Esophagus (tissue), 2 donors: ENCODE measurements around the gene ZNF516. TPM values are rescaled to one million over a fixed set of nuclear protein-coding genes. Genes with fewer than 3 reads are reported as not detected.
"Not testable (repeated sequence)": the region's sequence is repeated elsewhere in the genome, so short reads cannot be mapped to it uniquely, and the experiment has no call there.

Experiments used
- H3K27ac ChIP-seq, 2 donors: one replicate each; pipeline ENCODE4 v1.5.1; 2013; ENCODE audit warnings: low read depth in 2 of 2, mild to moderate bottlenecking in 2 of 2, inconsistent platforms in 1 of 2, low read length in 1 of 2, moderate library complexity in 1 of 2
- H3K27me3 ChIP-seq, 2 donors: one replicate each; pipeline ENCODE4 v1.6.1; 2013; ENCODE audit warnings: low read length in 2 of 2, control low read depth in 1 of 2, mild to moderate bottlenecking in 1 of 2; ENCODE audit not compliant: insufficient read depth in 2 of 2, control insufficient read depth in 1 of 2
- H3K36me3 ChIP-seq, 2 donors: one replicate each; pipeline ENCODE4 v1.6.1; 2013; ENCODE audit warnings: low read length in 1 of 2; ENCODE audit not compliant: control insufficient read depth in 2 of 2, insufficient read depth in 2 of 2
- H3K4me1 ChIP-seq, 2 donors: one replicate each; pipeline ENCODE4 v1.6.1; 2013; ENCODE audit warnings: low read length in 1 of 2; ENCODE audit not compliant: control insufficient read depth in 2 of 2, insufficient read depth in 2 of 2
- H3K4me3 ChIP-seq, 2 donors: one replicate each; pipeline ENCODE4 v1.5.1; 2013; ENCODE audit warnings: low read length in 2 of 2, mild to moderate bottlenecking in 2 of 2, low read depth in 1 of 2, moderate library complexity in 1 of 2
- H3K9me3 ChIP-seq, 2 donors: one replicate each; pipeline ENCODE4 v1.6.1; 2013; ENCODE audit warnings: mild to moderate bottlenecking in 2 of 2, low read depth in 1 of 2, low read length in 1 of 2, moderate library complexity in 1 of 2; ENCODE audit not compliant: control insufficient read depth in 2 of 2, insufficient read depth in 1 of 2
- WGBS, 2 donors: extraction: QIAGEN DNeasy Blood & Tissue Kit; methylation state at CpG; one replicate each; pipeline ENCODE4 v1.1.7; 2013; 5-methylcytosine and 5-hydroxymethylcytosine counted together
- polyA plus RNA-seq, 2 donors: library from polyadenylated mRNA; stranded (reverse); fragments of 200-250 nt; gene quantifications; one replicate each; pipeline ENCODE4 v1.2.3, GENCODE V29; 2013
- donor health status: healthy with polysubstance abuse.
- donor health status: Bipolar disorder and iron deficiency.

ZNF516 gene, protein sequence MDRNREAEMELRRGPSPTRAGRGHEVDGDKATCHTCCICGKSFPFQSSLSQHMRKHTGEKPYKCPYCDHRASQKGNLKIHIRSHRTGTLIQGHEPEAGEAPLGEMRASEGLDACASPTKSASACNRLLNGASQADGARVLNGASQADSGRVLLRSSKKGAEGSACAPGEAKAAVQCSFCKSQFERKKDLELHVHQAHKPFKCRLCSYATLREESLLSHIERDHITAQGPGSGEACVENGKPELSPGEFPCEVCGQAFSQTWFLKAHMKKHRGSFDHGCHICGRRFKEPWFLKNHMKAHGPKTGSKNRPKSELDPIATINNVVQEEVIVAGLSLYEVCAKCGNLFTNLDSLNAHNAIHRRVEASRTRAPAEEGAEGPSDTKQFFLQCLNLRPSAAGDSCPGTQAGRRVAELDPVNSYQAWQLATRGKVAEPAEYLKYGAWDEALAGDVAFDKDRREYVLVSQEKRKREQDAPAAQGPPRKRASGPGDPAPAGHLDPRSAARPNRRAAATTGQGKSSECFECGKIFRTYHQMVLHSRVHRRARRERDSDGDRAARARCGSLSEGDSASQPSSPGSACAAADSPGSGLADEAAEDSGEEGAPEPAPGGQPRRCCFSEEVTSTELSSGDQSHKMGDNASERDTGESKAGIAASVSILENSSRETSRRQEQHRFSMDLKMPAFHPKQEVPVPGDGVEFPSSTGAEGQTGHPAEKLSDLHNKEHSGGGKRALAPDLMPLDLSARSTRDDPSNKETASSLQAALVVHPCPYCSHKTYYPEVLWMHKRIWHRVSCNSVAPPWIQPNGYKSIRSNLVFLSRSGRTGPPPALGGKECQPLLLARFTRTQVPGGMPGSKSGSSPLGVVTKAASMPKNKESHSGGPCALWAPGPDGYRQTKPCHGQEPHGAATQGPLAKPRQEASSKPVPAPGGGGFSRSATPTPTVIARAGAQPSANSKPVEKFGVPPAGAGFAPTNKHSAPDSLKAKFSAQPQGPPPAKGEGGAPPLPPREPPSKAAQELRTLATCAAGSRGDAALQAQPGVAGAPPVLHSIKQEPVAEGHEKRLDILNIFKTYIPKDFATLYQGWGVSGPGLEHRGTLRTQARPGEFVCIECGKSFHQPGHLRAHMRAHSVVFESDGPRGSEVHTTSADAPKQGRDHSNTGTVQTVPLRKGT
- 1 to 10 TPM; 4.0 to 5.4 TPM for polyA plus RNA-seq

DNA sequence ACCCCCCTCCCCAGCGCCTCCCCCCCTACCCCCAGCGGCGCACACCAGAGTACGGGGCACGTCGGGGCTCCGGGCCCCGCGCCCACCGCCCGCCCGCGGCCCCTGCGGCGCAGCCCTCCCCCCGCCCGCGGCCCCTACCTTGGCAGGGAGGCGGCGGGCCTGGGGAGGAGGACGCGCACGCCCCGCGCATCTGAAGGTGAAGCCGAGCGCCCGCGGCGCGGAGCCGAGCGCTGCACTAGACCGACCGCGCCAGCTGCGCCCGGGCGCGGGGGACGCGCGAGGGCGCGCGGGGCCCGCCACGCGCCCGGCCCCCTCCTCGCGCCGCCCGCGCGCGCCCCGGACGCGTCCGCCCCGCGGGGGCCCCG lies at the start of gene ZNF516:
ZNF516 (minus strand) TSS at position 237 of the 365 bp plus-strand sequence. CDS start 52,188 bp downstream, outside the sequence.
- H3K27ac ChIP-seq, result peak within 1 kb of the TSS; percentile 80 to 91
- H3K36me3 ChIP-seq, result no peaks in the 10 kb centered on the region
- H3K4me1 ChIP-seq, result no peaks in the 10 kb centered on the region
- H3K4me3 ChIP-seq, result peak within 1 kb of the TSS; percentile 59 to 66
- WGBS, 2 donors, result 1 to 4% methylated on average over 8 to 64 of the region's 64 CpGs
- H3K9me3 ChIP-seq, result no peaks in the 10 kb centered on the region
- H3K27me3 ChIP-seq, result no peaks in the 10 kb centered on the region

DNA sequence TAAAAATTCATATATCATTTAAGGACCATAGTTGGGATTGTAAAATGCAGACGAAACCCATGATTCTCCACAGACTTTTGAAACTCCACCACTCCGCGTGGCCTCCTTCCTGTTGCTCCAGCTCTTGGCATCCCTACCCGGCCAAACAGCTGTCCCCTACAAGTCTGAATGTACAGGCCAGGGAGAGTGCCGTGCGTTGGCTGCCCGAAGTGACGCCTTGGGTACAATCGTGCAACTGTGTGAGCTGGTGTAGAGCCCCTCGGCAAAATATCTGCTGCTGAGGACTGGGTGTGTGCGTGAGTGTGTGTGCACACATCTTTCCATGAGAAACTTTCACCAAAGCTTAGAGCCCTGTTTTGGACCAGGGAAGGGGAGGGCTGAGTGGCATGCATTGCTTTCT lies 43.8 kb upstream of the ZNF516 start:
- Histone ChIP-seq H3K4me3 (no peak overlapping the region), H3K9me3 (no peaks in the 10 kb centered on the region), H3K27ac (no peak overlapping the region), H3K36me3 (no peaks in the 10 kb centered on the region), H3K4me1 (no peaks in the 10 kb centered on the region), H3K27me3 (no peaks in the 10 kb centered on the region)
- WGBS, 2 donors, result 88 to 89% methylated on average over 11 of the region's 11 CpGs

DNA sequence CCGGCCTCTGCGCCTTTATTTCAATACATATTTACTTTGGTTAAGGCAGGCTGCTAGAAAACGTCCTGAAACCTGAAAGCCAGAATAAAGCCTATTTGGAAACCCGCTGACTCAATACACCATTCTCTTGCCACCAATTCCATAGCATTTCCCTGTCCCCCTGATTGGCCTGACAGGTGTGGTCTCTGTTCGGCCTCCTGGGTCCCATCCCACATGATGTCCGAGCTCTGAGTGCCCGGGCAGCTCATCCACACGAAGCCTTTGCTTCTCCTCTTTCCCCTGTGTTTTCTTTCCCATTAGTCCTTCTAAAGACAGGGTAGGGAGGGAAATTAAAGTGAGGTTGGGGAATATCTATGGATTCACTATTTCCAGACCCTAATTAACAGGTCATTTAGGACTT lies 42.6 kb upstream of the ZNF516 start:
- Histone ChIP-seq H3K9me3 (no peaks in the 10 kb centered on the region), H3K4me3 (no peak overlapping the region), H3K27me3 (no peaks in the 10 kb centered on the region), H3K4me1 (no peaks in the 10 kb centered on the region), H3K36me3 (no peaks in the 10 kb centered on the region), H3K27ac (no peak overlapping the region)
- WGBS, 2 donors, result 83 to 89% methylated on average over 8 of the region's 8 CpGs

DNA sequence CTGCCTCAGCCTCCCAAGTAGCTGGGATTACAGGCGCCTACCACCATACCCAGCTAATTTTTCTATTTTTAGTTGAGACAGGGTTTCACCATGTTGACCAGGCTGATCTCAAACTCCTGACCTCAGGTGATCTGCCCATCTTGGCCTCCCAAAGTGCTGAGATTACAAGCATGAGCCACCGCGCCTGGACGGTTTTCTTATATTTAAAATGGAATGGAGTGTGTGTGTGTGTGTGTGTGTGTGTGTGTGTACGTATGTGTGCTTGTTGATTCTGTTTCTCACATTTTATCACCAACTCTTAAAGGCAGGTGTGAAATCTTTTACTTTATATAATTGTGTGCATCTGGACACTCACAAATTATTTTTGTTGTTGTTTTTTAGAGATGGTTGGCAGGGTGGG lies 41.6 kb upstream of the ZNF516 start:
- not testable (repeated sequence) for H3K9me3 ChIP-seq, H3K4me1 ChIP-seq, H3K36me3 ChIP-seq, H3K4me3 ChIP-seq, H3K27ac ChIP-seq, H3K27me3 ChIP-seq
- 91 to 93% methylated on average over 5 of the region's 5 CpGs for WGBS, 2 donors

DNA sequence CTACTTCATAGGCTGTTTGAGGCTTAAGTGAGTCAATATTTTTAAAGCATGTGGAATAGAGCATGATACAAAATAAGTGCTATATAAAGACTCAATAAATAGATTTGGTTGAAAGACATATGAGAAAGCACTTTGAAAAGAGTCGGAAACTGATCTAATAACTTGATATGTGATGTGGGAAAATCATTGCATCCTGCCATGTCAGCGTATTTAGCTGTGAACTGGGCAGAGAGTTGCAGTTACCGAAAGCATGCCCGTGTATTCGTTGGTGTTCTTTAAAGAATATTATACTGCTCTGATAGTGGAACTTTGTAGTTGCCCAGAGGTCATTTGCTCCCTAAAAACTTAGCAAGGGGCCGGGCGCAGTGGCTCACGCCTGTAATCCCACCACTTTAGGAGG lies 37.8 kb upstream of the ZNF516 start:
- Histone ChIP-seq H3K4me1 (peaks cover 2% of the 10 kb centered on the region in 2 donors), H3K9me3 (no peaks in the 10 kb centered on the region), H3K36me3 (no peaks in the 10 kb centered on the region), H3K27ac (no peak overlapping the region), H3K4me3 (no peak overlapping the region), H3K27me3 (no peaks in the 10 kb centered on the region)
- 93 to 95% methylated on average over 8 of the region's 8 CpGs for WGBS, 2 donors

DNA sequence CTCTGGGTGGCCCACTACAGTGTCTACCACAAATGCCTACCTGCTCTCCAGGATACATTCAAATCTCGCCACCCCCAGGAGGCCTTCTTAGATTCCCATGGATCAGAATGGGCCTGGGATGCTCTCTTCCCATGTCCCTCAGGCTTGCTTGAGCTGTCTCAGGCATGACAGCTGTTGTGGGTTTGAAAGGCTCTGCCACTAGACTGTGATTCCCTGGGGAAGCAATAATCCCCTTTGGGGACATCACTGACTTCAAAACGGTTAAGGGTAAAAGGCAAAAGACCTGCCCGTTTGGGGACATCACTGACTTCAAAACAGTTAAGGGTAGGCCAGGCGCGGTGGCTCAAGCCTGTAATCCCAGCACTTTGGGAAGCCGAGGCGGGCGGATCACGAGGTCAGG lies 35.8 kb upstream of the ZNF516 start:
- no peak overlapping the region for H3K27ac ChIP-seq

DNA sequence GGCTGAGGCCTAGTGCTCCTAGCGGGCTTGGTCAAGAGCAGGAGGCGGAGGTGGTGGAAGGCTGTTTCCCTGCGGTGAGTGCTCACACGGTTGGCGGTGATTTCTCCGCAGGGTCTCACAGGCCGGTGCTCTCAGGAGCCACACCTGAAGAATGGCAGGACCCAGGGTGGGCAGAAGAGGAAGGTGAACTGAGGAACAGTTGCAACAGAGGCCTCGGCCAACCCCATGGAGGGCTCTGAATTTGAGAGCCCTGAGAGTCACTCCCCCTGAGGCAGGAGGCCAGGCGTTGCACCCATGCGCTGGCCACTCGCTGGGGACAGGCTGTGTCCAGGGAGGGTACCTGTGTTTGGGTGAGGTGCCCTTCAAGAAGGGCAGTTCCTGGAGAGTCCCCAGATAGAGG lies 35.3 kb upstream of the ZNF516 start:
- Histone ChIP-seq H3K4me1 (peaks cover 2% of the 10 kb centered on the region in 2 donors), H3K9me3 (no peaks in the 10 kb centered on the region), H3K27ac (no peak overlapping the region), H3K27me3 (no peaks in the 10 kb centered on the region), H3K36me3 (no peaks in the 10 kb centered on the region), H3K4me3 (no peak overlapping the region)
- WGBS, 2 donors, result 96% methylated on average over 11 of the region's 11 CpGs

More for the DNA sequence above, 35.8 kb upstream of the ZNF516 start:
- Histone ChIP-seq H3K4me3 (no peak overlapping the region), H3K36me3 (no peaks in the 10 kb centered on the region), H3K4me1 (peaks cover 2% of the 10 kb centered on the region in 2 donors), H3K27me3 (no peaks in the 10 kb centered on the region), H3K9me3 (no peaks in the 10 kb centered on the region)
- 93% methylated on average over 7 to 9 of the region's 9 CpGs for WGBS, 2 donors

DNA sequence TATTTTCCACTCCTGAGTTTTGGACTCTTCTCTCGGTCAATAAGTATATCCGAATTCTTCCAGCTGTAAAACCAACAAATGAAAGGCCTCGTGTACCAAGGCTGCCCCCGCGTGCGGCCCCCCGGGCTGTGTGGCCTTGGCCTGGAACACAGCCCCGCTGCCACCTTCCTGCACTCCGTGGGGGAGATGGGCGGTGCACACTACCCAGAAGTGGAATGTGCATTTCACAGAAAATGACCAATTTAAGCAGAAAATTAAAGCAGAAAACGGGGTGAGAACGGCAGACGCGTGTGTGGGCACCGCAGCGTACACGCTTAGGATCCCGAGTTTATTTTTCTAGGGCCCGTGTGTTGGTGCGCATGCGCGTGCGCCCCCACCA lies 34.4 kb upstream of the ZNF516 start:
- H3K9me3 ChIP-seq, result no peaks in the 10 kb centered on the region
- no peak overlapping the region for H3K4me3 ChIP-seq
- 86 to 87% methylated on average over 23 of the region's 23 CpGs for WGBS, 2 donors
- no peak overlapping the region for H3K27ac ChIP-seq
- H3K36me3 ChIP-seq, result no peaks in the 10 kb centered on the region
- H3K27me3 ChIP-seq, result no peaks in the 10 kb centered on the region
- peaks cover 2% of the 10 kb centered on the region in 2 donors for H3K4me1 ChIP-seq
